GM21619 (cell line): ENCODE results near the gene PRKCA.
"Not testable (repeated sequence)": the region's sequence is repeated elsewhere in the genome, so short reads cannot be mapped to it uniquely, and the experiment has no call there.

Source experiments
- ATAC-seq: cut with Tn5 transposase; IDR thresholded peaks from one replicate; pipeline ENCODE4 v1.9.1; 2021; ENCODE audit not compliant: unreplicated experiment

Gene PRKCA

GRCh38 chr17:66691644-66692420 is 389.4 kb downstream of the PRKCA start:
- ATAC-seq, result no peak

- no peak for ATAC-seq
Measured at GRCh38 chr17:66692421-66692690, 389.9 kb downstream of the PRKCA start.

GRCh38 chr17:66695098-66695497 is 392.7 kb downstream of the PRKCA start:
- no peak for ATAC-seq

- ATAC-seq, result no peak
Measured at GRCh38 chr17:66698270-66698669, 395.9 kb downstream of the PRKCA start.

GRCh38 chr17:66701462-66701861 is 399.0 kb downstream of the PRKCA start:
- ATAC-seq, result no peak

GRCh38 chr17:66702106-66702936 is 399.9 kb downstream of the PRKCA start:
- no peak for ATAC-seq

- no peak for ATAC-seq
Measured at GRCh38 chr17:66704858-66705520, 402.6 kb downstream of the PRKCA start.

GRCh38 chr17:66706851-66707450 is 404.5 kb downstream of the PRKCA start:
- ATAC-seq, result no peak

GRCh38 chr17:66711401-66711800 is 409.0 kb downstream of the PRKCA start:
- ATAC-seq, result no peak

GRCh38 chr17:66711881-66712321 is 409.5 kb downstream of the PRKCA start:
- no peak for ATAC-seq

- ATAC-seq, result no peak
Measured at GRCh38 chr17:66712453-66712852, 410.0 kb downstream of the PRKCA start.

GRCh38 chr17:66713021-66713532 is 410.7 kb downstream of the PRKCA start:
- ATAC-seq, result not testable (repeated sequence)

- ATAC-seq, result peak; percentile 77
Measured at GRCh38 chr17:66713533-66714042, 411.2 kb downstream of the PRKCA start.

- ATAC-seq, result no peak
Measured at GRCh38 chr17:66714046-66715023, 411.9 kb downstream of the PRKCA start.

- ATAC-seq, result no peak
Measured at GRCh38 chr17:66715076-66715675, 412.8 kb downstream of the PRKCA start.

- ATAC-seq, result no peak
Measured at GRCh38 chr17:66715745-66716156, 413.3 kb downstream of the PRKCA start.

GRCh38 chr17:66716236-66717026 is 414.0 kb downstream of the PRKCA start:
- ATAC-seq, result no peak

GRCh38 chr17:66717641-66718058 is 415.2 kb downstream of the PRKCA start:
- ATAC-seq, result peak; percentile 69

GRCh38 chr17:66720027-66720426 is 417.6 kb downstream of the PRKCA start:
- no peak for ATAC-seq
